Stimulated activated CD8-positive, alpha-beta memory T cell treated with anti-CD3 and anti-CD28 coated beads, Interleukin-15, amount 100 ng/mL, for 48 hours (primary cell): ENCODE results near the gene YEATS2.
A peak's percentile ranks its signal among the peaks of the same experiment; 100 is the strongest.

Experiments used
- DNase-seq, 2 donors: peaks; one replicate each; pipeline ENCODE4 v3.0.0-alpha.2; 2020; ENCODE audit warnings: low read depth in 2 of 2

YEATS2 gene

DNA sequence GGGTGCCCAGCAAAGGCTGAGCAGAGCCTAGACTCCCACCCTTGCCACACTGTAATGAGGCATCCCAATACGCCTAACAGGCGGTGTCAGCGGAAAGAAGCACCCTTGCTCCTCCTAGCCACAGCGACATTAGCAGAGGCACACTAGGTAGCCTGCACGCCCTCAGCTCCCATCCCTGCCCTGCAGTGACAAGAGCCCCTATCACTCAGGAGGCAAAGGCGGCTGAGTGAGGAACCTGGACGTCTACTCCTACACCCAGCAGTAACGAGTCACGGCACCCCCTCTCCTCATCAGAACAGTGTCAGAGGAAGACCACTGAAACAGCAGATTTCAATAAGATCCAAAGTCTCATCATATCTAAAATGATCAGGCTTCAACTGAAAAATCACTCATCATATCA is 139.8 kb downstream of the YEATS2 start:
- DNase-seq: peak in 1 of 2 donors; percentile 2

GRCh38 chr3:183837894-183838293 is 140.3 kb downstream of the YEATS2 start:
- no peak for DNase-seq

- DNase-seq: no peak
These were observed 142.2 kb downstream of the YEATS2 start for GRCh38 chr3:183839751-183840150.

DNA sequence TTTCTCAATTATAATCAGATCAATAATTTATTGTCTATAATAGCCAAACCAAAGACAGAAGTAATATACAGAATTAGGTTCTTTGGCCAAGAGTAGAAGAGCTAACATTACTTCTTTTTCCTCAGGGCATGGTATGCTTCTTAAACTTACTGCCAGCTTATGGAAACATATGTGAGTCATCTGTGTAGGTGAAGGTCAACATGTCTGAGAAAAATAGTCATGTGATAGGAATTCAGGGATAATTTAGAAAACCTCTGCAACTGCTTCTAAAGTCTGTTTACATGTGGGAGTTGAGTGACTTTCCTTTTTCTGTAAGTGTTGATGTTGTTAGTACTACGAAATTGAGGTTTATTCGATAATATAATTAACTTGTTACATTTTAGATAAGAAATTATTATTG is 147.0 kb downstream of the YEATS2 start:
- DNase-seq: no peak

GRCh38 chr3:183845090-183845489 is 147.5 kb downstream of the YEATS2 start:
- DNase-seq: no peak

GRCh38 chr3:183845608-183846288 is 148.2 kb downstream of the YEATS2 start:
- DNase-seq: no peak

GRCh38 chr3:183854318-183855035 is 156.9 kb downstream of the YEATS2 start:
- DNase-seq: no peak

- DNase-seq: no peak
These were observed 160.3 kb downstream of the YEATS2 start for GRCh38 chr3:183857863-183858262.
